ENCODE data around the gene HTR1B. TPM values are rescaled to one million over a fixed set of nuclear protein-coding genes. Genes with fewer than 3 reads are reported as not detected.

Gene HTR1B
- total and polyA plus RNA-seq, 12 donors: 0.06 to 0.91 (median 0.41) TPM; not detected in 5

GRCh38 chr6:77466055-77466450 is 2.8 kb upstream of the HTR1B start:
- H3K36me3 ChIP-seq (replicated peaks in 1 of 2): no peaks in the 10 kb centered on the region
- H3K27me3 ChIP-seq: peaks cover 37% of the 10 kb centered on the region
- WGBS, 4 donors: 0 to 1% (median 0%) methylated on average over 14 to 17 of the region's 17 CpGs
- H3K27ac ChIP-seq: no peak overlapping the region
- no peaks in the 10 kb centered on the region for H3K9me3 ChIP-seq (replicated peaks in 1 of 3)
- intact Hi-C loops (cut with DNase I): loop anchor here in 1 of 2 donors (10.0 kb wide), 1 partner anchor 1531 kb away; no protein-coding TSS in a partner anchor
- H3K4me1 ChIP-seq (replicated peaks in 1 of 2): peaks cover 5 to 18% of the 10 kb centered on the region in 2 donors
- TF ChIP-seq CTCF (IDR thresholded peaks at IDR 0.05) (peak; percentile 35 to 56 (median 46)), POLR2A (IDR thresholded peaks at IDR 0.05) (no peak)
- H3K4me3 ChIP-seq: peak overlapping the region in 2 of 4 donors; percentile 57 to 67
- DNase-seq: peak; percentile 46 to 84 (median 61)

- H3K36me3 ChIP-seq (replicated peaks in 1 of 2): no peaks in the 10 kb centered on the region
- intact Hi-C loops (cut with DNase I): loop anchor here in 1 of 2 donors (10.0 kb wide), 1 partner anchor 1530 kb away; no protein-coding TSS in a partner anchor
- WGBS, 4 donors: 20 to 24% (median 22%) methylated on average over 6 to 8 of the region's 8 CpGs
- DNase-seq: no peak
- no peak overlapping the region for H3K27ac ChIP-seq
- H3K4me3 ChIP-seq: no peak overlapping the region
- H3K9me3 ChIP-seq (replicated peaks in 1 of 3): no peaks in the 10 kb centered on the region
- TF ChIP-seq CTCF (IDR thresholded peaks at IDR 0.05) (no peak), POLR2A (IDR thresholded peaks at IDR 0.05) (no peak)
- peaks cover 37% of the 10 kb centered on the region for H3K27me3 ChIP-seq
- peaks cover 5 to 18% of the 10 kb centered on the region in 2 donors for H3K4me1 ChIP-seq (replicated peaks in 1 of 2)
Observed at GRCh38 chr6:77464495-77464867, 1.2 kb upstream of the HTR1B start.

- TF ChIP-seq CTCF (IDR thresholded peaks at IDR 0.05) (no peak), POLR2A (IDR thresholded peaks at IDR 0.05) (no peak)
- WGBS, 4 donors: 1 to 7% (median 2%) methylated on average over 16 to 53 of the region's 53 CpGs
- Histone ChIP-seq H3K27me3 (peaks cover 37% of the 10 kb centered on the region), H3K27ac (no peak overlapping the region), H3K4me3 (peak overlapping the region in 1 of 4 donors; percentile 26), H3K9me3 (replicated peaks in 1 of 3) (no peaks in the 10 kb centered on the region), H3K4me1 (replicated peaks in 1 of 2) (peaks cover 5 to 18% of the 10 kb centered on the region in 2 donors), H3K36me3 (replicated peaks in 1 of 2) (no peaks in the 10 kb centered on the region)
- intact Hi-C loops (cut with DNase I): loop anchor here in 1 of 2 donors (10.0 kb wide), 1 partner anchor 1529 kb away; no protein-coding TSS in a partner anchor
- peak in 2 of 7 donors; percentile 15 to 56 for DNase-seq
Observed at GRCh38 chr6:77463861-77464494, 687 bp upstream of the HTR1B start.

GRCh38 chr6:77462359-77463307 is 658 bp downstream of the HTR1B start:
- DNase-seq: peak in 2 of 7 donors; percentile 14 to 52
- no peaks in the 10 kb centered on the region for H3K9me3 ChIP-seq (replicated peaks in 1 of 3)
- H3K36me3 ChIP-seq (replicated peaks in 1 of 2): no peaks in the 10 kb centered on the region
- H3K4me3 ChIP-seq: peak overlapping the region in 1 of 4 donors; percentile 4
- intact Hi-C loops (cut with DNase I): loop anchor here in 1 of 2 donors (10.0 kb wide), 1 partner anchor 1528 kb away; no protein-coding TSS in a partner anchor
- peaks cover 5 to 18% of the 10 kb centered on the region in 2 donors for H3K4me1 ChIP-seq (replicated peaks in 1 of 2)
- no peak overlapping the region for H3K27ac ChIP-seq
- peaks cover 37% of the 10 kb centered on the region for H3K27me3 ChIP-seq
- 3 to 13% (median 4%) methylated on average over 24 to 55 of the region's 55 CpGs for WGBS, 4 donors
- TF ChIP-seq POLR2A (IDR thresholded peaks at IDR 0.05): no peak

All from adrenal gland (tissue), 12 donors.